ENCODE data around the gene CFAP52. TPM values are rescaled to one million over a fixed set of nuclear protein-coding genes. Genes with fewer than 3 reads are reported as not detected.
"Not testable (repeated sequence)": the region's sequence is repeated elsewhere in the genome, so short reads cannot be mapped to it uniquely, and the experiment has no call there.

Gene CFAP52
- polyA plus RNA-seq, 3 donors = not detected

DNA sequence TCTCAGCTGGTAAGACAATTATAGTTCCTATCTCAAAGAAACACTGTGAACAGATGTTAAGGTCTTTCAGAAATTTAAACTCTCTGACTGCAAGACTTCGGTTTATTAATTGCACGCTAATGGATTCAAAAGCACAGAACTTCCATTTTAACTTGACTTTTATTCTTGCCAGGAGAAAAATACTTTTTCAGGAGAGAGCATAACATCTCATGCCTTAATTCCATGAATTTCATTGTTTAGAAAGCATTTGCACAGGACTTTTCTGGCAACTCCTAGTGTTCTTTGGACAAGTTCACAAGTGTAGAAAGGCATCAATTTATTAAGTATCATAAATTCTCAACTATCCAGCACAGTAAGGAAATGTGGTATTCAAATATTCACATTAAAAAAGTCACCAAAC is 23.3 kb upstream of the CFAP52 start:
- no peaks in the 10 kb centered on the region for H3K9me3 Mint-ChIP-seq
- no peak overlapping the region for H3K4me3 ChIP-seq (replicated peaks in 1 of 3; ENCODE audit: low read depth in 2 of 3, low read length in 3 of 3)
- no peak for DNase-seq
- H3K4me1 Mint-ChIP-seq = peaks cover 2% of the 10 kb centered on the region
- H3K9me3 ChIP-seq (replicated peaks in 1 of 2; ENCODE audit: control insufficient read depth in 1 of 2, insufficient read depth in 1 of 2, low read length in 2 of 2) = no peaks in the 10 kb centered on the region
- H2AFZ ChIP-seq (ENCODE audit: insufficient read depth, low read depth, low read length, poor library complexity, severe bottlenecking) = no peak overlapping the region
- H3K27ac Mint-ChIP-seq = no peak overlapping the region
- H3K27me3 ChIP-seq (ENCODE audit: control insufficient read depth in 2 of 2, insufficient read depth in 2 of 2, low read length in 2 of 2) = no peaks in the 10 kb centered on the region
- peaks cover 8% of the 10 kb centered on the region for H4K20me1 ChIP-seq (ENCODE audit: insufficient read depth, low read length)
- intact Hi-C loops (cut with micrococcal nuclease) = no loop called here
- 100% methylated on average over 2 of the region's 2 CpGs for WGBS (ENCODE audit: insufficient coverage)
- peaks cover 9 to 51% of the 10 kb centered on the region in 2 donors for H3K36me3 ChIP-seq (replicated peaks in 1 of 2; ENCODE audit: control insufficient read depth in 1 of 2, insufficient read depth in 2 of 2, low read length in 2 of 2)
- TF ChIP-seq, protein P1, sequence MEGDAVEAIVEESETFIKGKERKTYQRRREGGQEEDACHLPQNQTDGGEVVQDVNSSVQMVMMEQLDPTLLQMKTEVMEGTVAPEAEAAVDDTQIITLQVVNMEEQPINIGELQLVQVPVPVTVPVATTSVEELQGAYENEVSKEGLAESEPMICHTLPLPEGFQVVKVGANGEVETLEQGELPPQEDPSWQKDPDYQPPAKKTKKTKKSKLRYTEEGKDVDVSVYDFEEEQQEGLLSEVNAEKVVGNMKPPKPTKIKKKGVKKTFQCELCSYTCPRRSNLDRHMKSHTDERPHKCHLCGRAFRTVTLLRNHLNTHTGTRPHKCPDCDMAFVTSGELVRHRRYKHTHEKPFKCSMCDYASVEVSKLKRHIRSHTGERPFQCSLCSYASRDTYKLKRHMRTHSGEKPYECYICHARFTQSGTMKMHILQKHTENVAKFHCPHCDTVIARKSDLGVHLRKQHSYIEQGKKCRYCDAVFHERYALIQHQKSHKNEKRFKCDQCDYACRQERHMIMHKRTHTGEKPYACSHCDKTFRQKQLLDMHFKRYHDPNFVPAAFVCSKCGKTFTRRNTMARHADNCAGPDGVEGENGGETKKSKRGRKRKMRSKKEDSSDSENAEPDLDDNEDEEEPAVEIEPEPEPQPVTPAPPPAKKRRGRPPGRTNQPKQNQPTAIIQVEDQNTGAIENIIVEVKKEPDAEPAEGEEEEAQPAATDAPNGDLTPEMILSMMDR (IDR thresholded peaks at IDR 0.05) = no peak
- H3K36me3 Mint-ChIP-seq = peaks cover 42 to 61% of the 10 kb centered on the region in 2 donors
- no peak overlapping the region for H3K4me2 ChIP-seq (replicated peaks; ENCODE audit: extremely low read depth, low read length, poor library complexity, severe bottlenecking)
- H3K4me1 ChIP-seq (ENCODE audit: control insufficient read depth in 1 of 2, insufficient read depth in 2 of 2, low read length in 2 of 2) = no peaks in the 10 kb centered on the region
- H3K9ac ChIP-seq (ENCODE audit: insufficient read depth, low read length, poor library complexity, severe bottlenecking) = no peak overlapping the region
- H3K4me3 Mint-ChIP-seq = no peak overlapping the region
- H3K27ac ChIP-seq (ENCODE audit: low read depth in 1 of 2, low read length in 2 of 2) = no peak overlapping the region
- H3K79me2 ChIP-seq (ENCODE audit: insufficient read depth, low read length) = no peaks in the 10 kb centered on the region
- H3K27me3 Mint-ChIP-seq (ENCODE audit: low read depth in 3 of 3) = no peaks in the 10 kb centered on the region

DNA sequence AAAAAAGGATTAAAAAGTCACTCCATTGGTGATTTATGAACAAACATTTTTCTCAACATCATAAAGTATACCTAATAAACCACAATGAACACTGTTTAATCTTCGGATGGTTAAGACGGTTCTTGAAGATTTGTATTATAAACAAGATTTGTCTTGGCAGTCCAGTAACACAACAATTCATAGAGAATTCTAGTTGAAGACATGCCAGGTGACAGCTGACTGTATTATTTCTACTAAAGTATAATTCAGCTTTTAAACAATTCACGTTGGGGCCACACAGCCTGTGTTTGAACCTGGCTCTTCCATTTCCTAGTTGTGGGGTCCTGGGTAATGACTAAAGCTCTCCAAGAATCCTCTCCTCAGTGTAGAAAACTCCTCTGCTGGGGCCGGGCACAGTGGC is 22.8 kb upstream of the CFAP52 start:
- H2AFZ ChIP-seq (ENCODE audit: insufficient read depth, low read depth, low read length, poor library complexity, severe bottlenecking) = no peak overlapping the region
- no peaks in the 10 kb centered on the region for H3K9me3 ChIP-seq (replicated peaks in 1 of 2; ENCODE audit: control insufficient read depth in 1 of 2, insufficient read depth in 1 of 2, low read length in 2 of 2)
- H3K4me3 Mint-ChIP-seq = no peak overlapping the region
- H3K27me3 ChIP-seq (ENCODE audit: control insufficient read depth in 2 of 2, insufficient read depth in 2 of 2, low read length in 2 of 2) = no peaks in the 10 kb centered on the region
- no peak for DNase-seq
- H4K20me1 ChIP-seq (ENCODE audit: insufficient read depth, low read length) = peaks cover 8% of the 10 kb centered on the region
- peaks cover 2% of the 10 kb centered on the region for H3K4me1 Mint-ChIP-seq
- peaks cover 9 to 52% of the 10 kb centered on the region in 2 donors for H3K36me3 ChIP-seq (replicated peaks in 1 of 2; ENCODE audit: control insufficient read depth in 1 of 2, insufficient read depth in 2 of 2, low read length in 2 of 2)
- TF ChIP-seq, protein P1 (IDR thresholded peaks at IDR 0.05) = no peak
- H3K9ac ChIP-seq (ENCODE audit: insufficient read depth, low read length, poor library complexity, severe bottlenecking) = no peak overlapping the region
- H3K9me3 Mint-ChIP-seq = no peaks in the 10 kb centered on the region
- no peaks in the 10 kb centered on the region for H3K27me3 Mint-ChIP-seq (ENCODE audit: low read depth in 3 of 3)
- no peak overlapping the region for H3K27ac ChIP-seq (ENCODE audit: low read depth in 1 of 2, low read length in 2 of 2)
- peaks cover 43 to 65% of the 10 kb centered on the region in 2 donors for H3K36me3 Mint-ChIP-seq
- H3K4me1 ChIP-seq (ENCODE audit: control insufficient read depth in 1 of 2, insufficient read depth in 2 of 2, low read length in 2 of 2) = no peaks in the 10 kb centered on the region
- H3K4me3 ChIP-seq (replicated peaks in 1 of 3; ENCODE audit: low read depth in 2 of 3, low read length in 3 of 3) = no peak overlapping the region
- intact Hi-C loops (cut with micrococcal nuclease) = no loop called here
- H3K79me2 ChIP-seq (ENCODE audit: insufficient read depth, low read length) = no peaks in the 10 kb centered on the region
- WGBS (ENCODE audit: insufficient coverage) = 94% methylated on average over 2 of the region's 4 CpGs
- no peak overlapping the region for H3K27ac Mint-ChIP-seq
- no peak overlapping the region for H3K4me2 ChIP-seq (replicated peaks; ENCODE audit: extremely low read depth, low read length, poor library complexity, severe bottlenecking)

DNA sequence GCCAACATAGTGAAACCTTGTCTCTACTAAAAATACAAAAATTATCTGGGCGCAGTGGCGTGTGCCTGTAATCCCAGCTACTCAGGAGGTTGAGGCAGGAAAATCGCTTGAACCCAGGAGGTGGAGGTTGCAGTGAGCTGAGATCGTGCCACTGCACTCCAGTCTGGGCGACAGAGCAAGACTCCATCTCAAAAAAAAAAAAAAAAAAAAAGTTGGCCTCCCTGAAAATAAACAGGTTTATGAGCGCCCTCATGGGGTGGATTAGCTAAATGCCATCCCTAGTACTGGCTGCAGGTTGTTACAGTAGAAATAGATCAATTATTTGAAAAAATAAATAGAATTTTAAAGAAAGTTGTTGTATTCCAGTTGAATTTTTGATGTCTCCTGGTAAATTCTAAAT is 21.7 kb upstream of the CFAP52 start:
- H4K20me1 ChIP-seq (ENCODE audit: insufficient read depth, low read length); H3K9me3 Mint-ChIP-seq; H3K27me3 Mint-ChIP-seq (ENCODE audit: low read depth in 3 of 3); H3K4me1 ChIP-seq (ENCODE audit: control insufficient read depth in 1 of 2, insufficient read depth in 2 of 2, low read length in 2 of 2); H3K4me1 Mint-ChIP-seq; H3K4me3 ChIP-seq (replicated peaks in 1 of 3; ENCODE audit: low read depth in 2 of 3, low read length in 3 of 3); H3K79me2 ChIP-seq (ENCODE audit: insufficient read depth, low read length); H2AFZ ChIP-seq (ENCODE audit: insufficient read depth, low read depth, low read length, poor library complexity, severe bottlenecking); H3K4me3 Mint-ChIP-seq; H3K27ac Mint-ChIP-seq; DNase-seq; H3K9ac ChIP-seq (ENCODE audit: insufficient read depth, low read length, poor library complexity, severe bottlenecking); H3K9me3 ChIP-seq (replicated peaks in 1 of 2; ENCODE audit: control insufficient read depth in 1 of 2, insufficient read depth in 1 of 2, low read length in 2 of 2); H3K27me3 ChIP-seq (ENCODE audit: control insufficient read depth in 2 of 2, insufficient read depth in 2 of 2, low read length in 2 of 2); H3K27ac ChIP-seq (ENCODE audit: low read depth in 1 of 2, low read length in 2 of 2); H3K4me2 ChIP-seq (replicated peaks; ENCODE audit: extremely low read depth, low read length, poor library complexity, severe bottlenecking); intact Hi-C loops (cut with micrococcal nuclease): not testable (repeated sequence)
- no CpG with 5 or more reads among the region's 6 CpGs for WGBS (ENCODE audit: insufficient coverage)
- H3K36me3 ChIP-seq (replicated peaks in 1 of 2; ENCODE audit: control insufficient read depth in 1 of 2, insufficient read depth in 2 of 2, low read length in 2 of 2) = peaks cover 9 to 52% of the 10 kb centered on the region in 2 donors
- peaks cover 39 to 63% of the 10 kb centered on the region in 2 donors for H3K36me3 Mint-ChIP-seq

All from CD14-positive monocyte (primary cell).